ENCODE measurements around the gene DOK7. TPM values are rescaled to one million over a fixed set of nuclear protein-coding genes. Genes with fewer than 3 reads are reported as not detected.

The DOK7 gene
- total and polyA plus RNA-seq, 4 experiments from 2014 or later, result 0.10 TPM; not detected in 3

- Mint-ChIP-seq H3K4me1 (no peaks in the 10 kb centered on the region), H3K9me3 (peaks cover 0 to 2% (median 0%) of the 10 kb centered on the region in 8 donors), H3K27ac (no peak overlapping the region), H3K36me3 (no peaks in the 10 kb centered on the region), H3K27me3 (peaks cover 10 to 23% of the 10 kb centered on the region in 2 donors), H3K4me3 (peak overlapping the region in 4 of 8 donors; percentile 13 to 67 (median 38))
- POLR2A ChIA-PET (ENCODE audit: partially characterized antibody), result no interaction called here
- Histone ChIP-seq H3K9me3 (ENCODE audit: control insufficient read depth in 1 of 2, low read length in 2 of 2) (no peaks in the 10 kb centered on the region), H3K36me3 (ENCODE audit: insufficient read depth, low read length) (no peaks in the 10 kb centered on the region), H3K27ac (ENCODE audit: low read depth, low read length) (no peak overlapping the region), H3K4me1 (ENCODE audit: insufficient read depth, low read length) (no peaks in the 10 kb centered on the region), H3K27me3 (ENCODE audit: insufficient read depth, low read length) (no peaks in the 10 kb centered on the region), H3K4me3 (ENCODE audit: low read length in 2 of 2) (no peak overlapping the region)
- CTCF ChIA-PET (ENCODE audit: partially characterized antibody), result no interaction called here
- peak in 1 of 5 donors; percentile 31 for DNase-seq
- intact Hi-C loops (cut with micrococcal nuclease), result no loop called here
Measured at GRCh38 chr4:3462321-3462789, 751 bp upstream of the DOK7 start.

DNA sequence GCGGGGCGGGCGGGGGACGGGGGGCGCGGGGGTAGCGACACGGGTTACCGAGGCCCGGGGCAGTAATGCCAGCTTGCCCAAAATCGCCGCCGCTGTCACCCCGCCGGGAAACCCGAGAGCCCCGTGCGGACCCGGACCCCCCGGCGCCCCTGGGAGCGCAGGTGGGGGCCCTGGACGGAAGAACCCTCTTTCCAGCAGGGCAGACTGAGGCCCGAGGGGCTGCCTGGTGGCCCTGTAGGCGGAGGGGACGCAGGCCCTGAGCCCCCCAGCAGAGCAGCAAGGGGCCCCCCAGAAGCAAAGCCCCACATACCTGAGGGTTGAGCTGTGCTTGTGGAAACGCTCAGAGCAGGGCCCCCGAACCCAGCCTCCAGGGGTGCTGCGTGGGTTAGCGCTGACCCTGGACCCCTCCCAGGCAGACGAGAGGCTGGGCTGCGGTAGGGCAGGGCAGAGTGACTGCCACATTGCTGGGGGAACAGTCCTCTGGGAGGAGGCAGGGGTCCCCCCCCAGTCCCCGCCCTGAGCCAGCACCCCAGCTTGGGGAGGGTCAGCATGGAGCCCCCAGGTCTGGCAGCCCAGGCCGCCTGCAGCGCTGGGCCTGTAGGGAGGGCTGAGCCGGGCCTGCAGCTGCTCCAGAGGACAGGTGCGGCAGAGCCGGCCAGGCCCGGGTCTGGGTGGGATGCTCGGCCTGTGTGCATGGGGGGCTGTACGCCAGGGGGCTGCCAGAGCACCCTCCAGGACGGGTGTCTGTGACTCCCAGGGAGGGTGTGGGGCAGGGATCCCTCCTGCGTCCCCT lies 646 bp downstream of the DOK7 start:
- H3K4me3 Mint-ChIP-seq, result no peak overlapping the region
- intact Hi-C loops (cut with micrococcal nuclease), result no loop called here
- CTCF ChIA-PET (ENCODE audit: partially characterized antibody), result no interaction called here
- peaks cover 8 to 20% of the 10 kb centered on the region in 2 donors for H3K27me3 Mint-ChIP-seq
- no peaks in the 10 kb centered on the region for H3K36me3 ChIP-seq (ENCODE audit: insufficient read depth, low read length)
- DNase-seq, result peak in 1 of 5 donors; percentile 13
- H3K4me3 ChIP-seq (ENCODE audit: low read length in 2 of 2), result no peak overlapping the region
- H3K9me3 ChIP-seq (ENCODE audit: control insufficient read depth in 1 of 2, low read length in 2 of 2), result no peaks in the 10 kb centered on the region
- H3K36me3 Mint-ChIP-seq, result no peaks in the 10 kb centered on the region
- H3K27me3 ChIP-seq (ENCODE audit: insufficient read depth, low read length), result no peaks in the 10 kb centered on the region
- H3K4me1 Mint-ChIP-seq, result no peaks in the 10 kb centered on the region
- H3K4me1 ChIP-seq (ENCODE audit: insufficient read depth, low read length), result no peaks in the 10 kb centered on the region
- POLR2A ChIA-PET (ENCODE audit: partially characterized antibody), result no interaction called here
- H3K27ac ChIP-seq (ENCODE audit: low read depth, low read length), result no peak overlapping the region
- H3K27ac Mint-ChIP-seq, result no peak overlapping the region
- peaks cover 0 to 2% (median 0%) of the 10 kb centered on the region in 8 donors for H3K9me3 Mint-ChIP-seq

DNA sequence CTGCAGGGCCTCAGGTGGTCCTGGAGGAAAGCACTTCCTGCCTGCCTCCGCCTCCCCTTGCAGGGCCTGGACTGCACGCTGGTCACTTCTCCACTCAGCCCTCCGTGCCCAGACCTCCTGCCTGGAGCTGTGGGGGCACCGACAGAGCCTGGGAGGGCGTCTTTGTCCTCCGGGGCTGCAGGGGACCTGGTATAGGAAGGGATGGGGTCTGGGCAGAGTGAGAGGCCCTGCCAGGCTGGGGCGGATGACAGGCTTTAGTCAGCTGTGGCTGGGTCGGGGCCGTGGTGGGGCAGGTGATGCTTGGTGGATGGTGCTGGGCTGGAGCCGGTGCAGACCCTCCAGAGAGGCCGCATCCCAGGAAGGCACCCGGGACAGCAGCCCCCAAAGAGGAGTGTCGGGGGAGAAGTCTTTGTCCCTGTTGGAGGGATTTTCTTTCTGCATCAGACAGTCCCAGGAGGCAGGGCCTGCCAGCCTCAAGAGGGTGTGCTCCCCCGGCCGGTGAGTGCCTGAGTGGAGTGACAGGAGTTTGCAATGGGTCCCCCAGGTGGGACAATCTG lies 1.3 kb downstream of the DOK7 start:
- Mint-ChIP-seq H3K9me3 (peaks cover 0 to 2% (median 0%) of the 10 kb centered on the region in 8 donors), H3K27ac (no peak overlapping the region), H3K4me1 (no peaks in the 10 kb centered on the region), H3K4me3 (peak overlapping the region in 2 of 8 donors; percentile 26 to 35), H3K36me3 (no peaks in the 10 kb centered on the region), H3K27me3 (peaks cover 6 to 18% of the 10 kb centered on the region in 2 donors)
- Histone ChIP-seq H3K36me3 (ENCODE audit: insufficient read depth, low read length) (no peaks in the 10 kb centered on the region), H3K9me3 (ENCODE audit: control insufficient read depth in 1 of 2, low read length in 2 of 2) (no peaks in the 10 kb centered on the region), H3K4me1 (ENCODE audit: insufficient read depth, low read length) (no peaks in the 10 kb centered on the region), H3K27me3 (ENCODE audit: insufficient read depth, low read length) (no peaks in the 10 kb centered on the region), H3K4me3 (ENCODE audit: low read length in 2 of 2) (no peak overlapping the region), H3K27ac (ENCODE audit: low read depth, low read length) (no peak overlapping the region)
- CTCF ChIA-PET (ENCODE audit: partially characterized antibody), result no interaction called here
- intact Hi-C loops (cut with micrococcal nuclease), result no loop called here
- DNase-seq, result peak in 1 of 5 donors; percentile 9
- POLR2A ChIA-PET (ENCODE audit: partially characterized antibody), result no interaction called here

DNA sequence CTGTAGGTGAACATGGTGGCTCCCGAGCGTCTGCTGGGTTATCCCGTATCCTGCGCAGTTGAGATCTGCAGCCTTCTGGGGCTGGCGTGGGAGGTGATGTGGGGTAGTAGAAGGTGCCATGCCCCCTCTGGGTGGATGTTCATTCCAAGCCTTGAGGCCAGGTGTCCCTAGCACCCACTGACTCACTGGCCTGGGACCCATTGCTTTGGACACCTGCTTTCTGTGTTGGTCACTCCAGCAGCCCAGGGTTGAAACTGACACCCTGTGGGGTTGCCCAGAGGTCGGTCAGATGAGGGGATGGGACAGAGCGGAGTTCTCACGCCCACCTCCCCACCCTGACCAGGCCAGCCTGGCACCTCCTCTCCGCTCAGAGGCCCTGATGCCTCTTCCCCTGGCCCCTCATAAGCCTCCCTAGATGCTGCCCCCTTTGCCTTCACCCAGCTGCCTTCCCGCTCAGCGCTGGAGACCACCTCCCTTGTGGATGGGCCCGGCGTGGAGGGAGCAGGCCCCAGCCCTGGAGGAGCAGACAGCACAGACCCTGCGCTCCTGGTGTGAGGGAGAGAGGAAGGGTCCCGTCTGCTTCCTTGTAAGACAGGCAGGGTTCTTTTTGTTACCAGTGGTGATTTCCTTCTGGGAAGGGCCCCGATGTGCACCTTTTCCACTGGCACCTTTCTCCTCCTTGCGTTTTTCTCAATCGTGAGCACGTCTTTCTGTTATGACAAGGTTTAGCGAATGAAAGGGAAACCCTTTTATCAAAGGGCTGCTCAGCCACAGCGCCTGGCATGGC lies 2.0 kb downstream of the DOK7 start:
- Mint-ChIP-seq H3K4me1 (no peaks in the 10 kb centered on the region), H3K27me3 (peaks cover 6 to 13% of the 10 kb centered on the region in 2 donors), H3K9me3 (no peaks in the 10 kb centered on the region), H3K4me3 (peak overlapping the region in 1 of 8 donors; percentile 20), H3K27ac (no peak overlapping the region), H3K36me3 (no peaks in the 10 kb centered on the region)
- CTCF ChIA-PET (ENCODE audit: partially characterized antibody), result no interaction called here
- Histone ChIP-seq H3K27me3 (ENCODE audit: insufficient read depth, low read length) (no peaks in the 10 kb centered on the region), H3K9me3 (ENCODE audit: control insufficient read depth in 1 of 2, low read length in 2 of 2) (no peaks in the 10 kb centered on the region), H3K4me1 (ENCODE audit: insufficient read depth, low read length) (no peaks in the 10 kb centered on the region), H3K27ac (ENCODE audit: low read depth, low read length) (no peak overlapping the region), H3K4me3 (ENCODE audit: low read length in 2 of 2) (no peak overlapping the region), H3K36me3 (ENCODE audit: insufficient read depth, low read length) (no peaks in the 10 kb centered on the region)
- peak in 1 of 5 donors; percentile 33 for DNase-seq
- POLR2A ChIA-PET (ENCODE audit: partially characterized antibody), result no interaction called here
- intact Hi-C loops (cut with micrococcal nuclease), result no loop called here

- Histone ChIP-seq H3K4me1 (ENCODE audit: insufficient read depth, low read length) (no peaks in the 10 kb centered on the region), H3K9me3 (ENCODE audit: control insufficient read depth in 1 of 2, low read length in 2 of 2) (no peaks in the 10 kb centered on the region), H3K27ac (ENCODE audit: low read depth, low read length) (no peak overlapping the region), H3K36me3 (ENCODE audit: insufficient read depth, low read length) (no peaks in the 10 kb centered on the region), H3K27me3 (ENCODE audit: insufficient read depth, low read length) (no peaks in the 10 kb centered on the region), H3K4me3 (ENCODE audit: low read length in 2 of 2) (no peak overlapping the region)
- H3K4me3 Mint-ChIP-seq, result no peak overlapping the region
- no peaks in the 10 kb centered on the region for H3K4me1 Mint-ChIP-seq
- H3K27me3 Mint-ChIP-seq, result peaks cover 6 to 7% of the 10 kb centered on the region in 2 donors
- CTCF ChIA-PET (ENCODE audit: partially characterized antibody), result interaction anchor here (1.2 kb wide), 1 partner anchor 14 kb away, joined by 3 read pairs; no protein-coding TSS in a partner anchor
- H3K27ac Mint-ChIP-seq, result no peak overlapping the region
- DNase-seq, result peak in 1 of 5 donors; percentile 11
- no peaks in the 10 kb centered on the region for H3K9me3 Mint-ChIP-seq
- H3K36me3 Mint-ChIP-seq, result no peaks in the 10 kb centered on the region
- intact Hi-C loops (cut with micrococcal nuclease), result no loop called here
- POLR2A ChIA-PET (ENCODE audit: partially characterized antibody), result no interaction called here
Measured at GRCh38 chr4:3465698-3466671, 2.9 kb downstream of the DOK7 start.

- DNase-seq, result peak in 1 of 5 donors; percentile 35
- no peak overlapping the region for H3K27ac Mint-ChIP-seq
- H3K36me3 ChIP-seq (ENCODE audit: insufficient read depth, low read length), result no peaks in the 10 kb centered on the region
- CTCF ChIA-PET (ENCODE audit: partially characterized antibody), result interaction anchor here (1.2 kb wide), 1 partner anchor 14 kb away, joined by 3 read pairs; no protein-coding TSS in a partner anchor
- no peak overlapping the region for H3K4me3 ChIP-seq (ENCODE audit: low read length in 2 of 2)
- H3K4me3 Mint-ChIP-seq, result no peak overlapping the region
- H3K27me3 Mint-ChIP-seq, result peaks cover 6 to 7% of the 10 kb centered on the region in 2 donors
- H3K36me3 Mint-ChIP-seq, result no peaks in the 10 kb centered on the region
- H3K27ac ChIP-seq (ENCODE audit: low read depth, low read length), result no peak overlapping the region
- H3K9me3 ChIP-seq (ENCODE audit: control insufficient read depth in 1 of 2, low read length in 2 of 2), result no peaks in the 10 kb centered on the region
- no peaks in the 10 kb centered on the region for H3K4me1 ChIP-seq (ENCODE audit: insufficient read depth, low read length)
- no peaks in the 10 kb centered on the region for H3K9me3 Mint-ChIP-seq
- POLR2A ChIA-PET (ENCODE audit: partially characterized antibody), result no interaction called here
- H3K27me3 ChIP-seq (ENCODE audit: insufficient read depth, low read length), result no peaks in the 10 kb centered on the region
- no peaks in the 10 kb centered on the region for H3K4me1 Mint-ChIP-seq
- intact Hi-C loops (cut with micrococcal nuclease), result no loop called here
Measured at GRCh38 chr4:3466691-3467600, 3.8 kb downstream of the DOK7 start.
